HG03103 (cell line): ENCODE measurements around the gene ACTN3.
"Not testable (repeated sequence)": the region's sequence is repeated elsewhere in the genome, so short reads cannot be mapped to it uniquely, and the experiment has no call there.

Experiments
- ATAC-seq: cut with Tn5 transposase; IDR thresholded peaks from one replicate; pipeline ENCODE4 v1.9.1; 2021; ENCODE audit warnings: low read depth; ENCODE audit not compliant: unreplicated experiment

ACTN3 gene

GRCh38 chr11:66562907-66563583 is 16.3 kb downstream of the ACTN3 start:
- no peak for ATAC-seq

DNA sequence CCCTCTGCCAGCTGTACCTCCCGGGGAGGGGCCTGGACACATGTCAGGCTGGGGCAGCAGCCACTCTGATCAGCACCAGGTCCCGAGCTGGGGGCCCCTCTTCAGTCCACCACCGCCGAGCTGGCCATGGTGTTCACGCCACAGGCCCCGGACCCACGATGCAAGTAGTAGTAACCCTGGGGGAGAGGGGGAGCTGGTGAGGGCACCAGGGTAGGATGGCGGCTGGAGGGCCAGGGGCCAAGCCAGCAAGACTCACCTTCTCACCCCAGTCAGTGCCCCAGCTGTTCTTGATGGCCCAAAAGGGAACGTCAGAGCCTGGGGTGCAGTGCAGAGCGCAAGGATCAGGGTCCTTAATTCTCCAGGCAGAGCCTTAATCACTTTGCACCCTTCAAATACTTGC is 17.1 kb downstream of the ACTN3 start:
- ATAC-seq: no peak

DNA sequence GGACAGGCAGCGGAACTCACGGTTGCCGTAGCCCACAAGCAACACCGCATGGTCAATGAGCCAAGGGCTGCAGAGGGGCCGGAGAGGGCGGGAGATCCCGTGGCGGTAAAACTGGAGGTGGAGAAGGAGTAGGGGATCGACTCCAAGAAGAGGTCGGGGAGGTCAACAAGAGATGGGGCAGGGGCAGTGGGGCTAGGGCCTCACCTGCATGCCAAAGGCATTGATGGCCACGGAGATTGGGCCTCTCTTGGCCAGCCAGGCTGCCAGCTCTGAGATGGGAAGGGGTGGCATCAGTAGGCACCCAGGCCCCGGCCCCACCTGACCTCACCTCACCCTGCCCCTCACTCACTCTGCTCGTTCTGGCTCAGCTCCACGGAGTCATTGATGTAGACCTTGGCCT is 17.8 kb downstream of the ACTN3 start:
- ATAC-seq: no peak

- no peak for ATAC-seq
Measured at GRCh38 chr11:66564984-66565383, 18.3 kb downstream of the ACTN3 start.

- no peak for ATAC-seq
Measured at GRCh38 chr11:66566221-66566620, 19.5 kb downstream of the ACTN3 start.

DNA sequence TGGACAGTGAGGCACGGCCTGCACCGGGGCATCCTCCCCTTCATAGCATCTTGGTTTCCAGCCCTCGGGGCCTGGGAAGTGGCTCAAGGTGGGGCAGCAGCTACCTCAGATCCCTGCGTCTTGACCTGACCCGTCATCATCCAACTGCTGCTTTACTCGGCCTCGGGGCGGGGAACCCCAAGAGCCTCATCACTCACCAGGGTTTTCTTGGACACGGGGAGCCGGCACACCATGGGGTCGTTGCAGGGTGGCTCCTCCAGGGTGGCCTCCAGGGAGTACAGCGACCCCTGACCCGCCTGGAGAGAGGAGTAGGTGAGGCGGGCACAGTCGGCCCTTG is 21.1 kb downstream of the ACTN3 start:
- no peak for ATAC-seq

DNA sequence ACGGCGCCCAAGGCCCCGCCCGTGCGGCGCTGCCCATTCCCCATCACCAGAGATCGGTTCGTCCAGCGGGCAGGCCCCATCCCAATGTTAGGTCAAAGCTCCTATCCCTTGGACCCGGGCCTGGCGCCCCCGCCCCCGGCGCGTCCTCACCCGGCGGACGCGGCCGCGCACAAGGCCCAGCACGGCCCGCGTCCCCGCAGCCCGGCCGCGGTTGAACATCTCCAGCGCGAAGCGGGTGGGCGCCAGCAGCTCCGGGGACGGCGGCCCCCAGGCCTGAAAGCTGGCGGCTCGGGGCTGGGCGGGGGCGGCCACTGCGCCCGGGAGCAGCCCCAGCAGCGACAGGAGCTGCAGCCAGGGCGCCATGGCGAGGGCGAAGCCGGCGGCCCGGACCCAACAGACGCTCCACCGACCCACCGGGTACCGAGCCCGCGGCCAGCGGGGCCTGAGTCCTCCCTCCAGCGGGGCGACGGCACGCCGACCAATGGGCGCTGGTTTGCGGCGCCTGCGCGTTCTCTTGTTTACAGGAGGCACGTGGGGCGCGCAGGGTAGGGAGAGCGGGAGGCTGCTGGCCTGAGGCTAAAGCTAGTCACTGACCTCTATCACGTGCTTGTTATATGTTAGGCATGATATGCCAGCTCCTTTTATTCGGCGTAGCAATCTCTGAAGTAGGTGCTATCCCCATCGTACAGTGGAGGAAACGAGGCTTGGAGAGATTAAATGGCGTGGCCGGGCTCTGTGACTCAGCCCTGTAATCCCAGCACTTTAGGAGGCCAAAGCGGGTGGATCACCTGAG is 21.6 kb downstream of the ACTN3 start, which contains the start of gene CTSF:
CTSF (minus strand) TSS at position 483 of the 793 bp plus-strand sequence; CDS start at position 363, 120 bp downstream.
- no peak for ATAC-seq

DNA sequence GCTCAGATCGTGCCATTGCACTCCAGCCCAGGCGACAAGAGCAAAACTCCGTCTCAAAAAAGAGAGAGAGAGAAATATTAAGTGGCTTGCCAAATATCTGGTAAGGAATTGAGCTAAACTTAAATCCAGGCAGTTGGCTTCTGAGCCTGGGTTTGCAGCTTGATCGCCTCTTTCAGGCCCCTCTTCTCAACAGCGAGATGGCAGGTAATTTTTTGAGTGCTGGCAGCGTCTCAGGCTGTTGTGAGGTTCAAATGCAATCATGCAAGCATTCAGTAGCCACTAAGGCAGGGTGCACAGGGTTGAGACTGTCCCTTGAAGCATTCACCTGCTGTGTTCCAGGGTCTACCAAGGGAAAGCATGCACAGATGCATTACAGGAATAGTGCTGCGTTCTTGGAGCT is 22.4 kb downstream of the ACTN3 start:
- no peak for ATAC-seq

DNA sequence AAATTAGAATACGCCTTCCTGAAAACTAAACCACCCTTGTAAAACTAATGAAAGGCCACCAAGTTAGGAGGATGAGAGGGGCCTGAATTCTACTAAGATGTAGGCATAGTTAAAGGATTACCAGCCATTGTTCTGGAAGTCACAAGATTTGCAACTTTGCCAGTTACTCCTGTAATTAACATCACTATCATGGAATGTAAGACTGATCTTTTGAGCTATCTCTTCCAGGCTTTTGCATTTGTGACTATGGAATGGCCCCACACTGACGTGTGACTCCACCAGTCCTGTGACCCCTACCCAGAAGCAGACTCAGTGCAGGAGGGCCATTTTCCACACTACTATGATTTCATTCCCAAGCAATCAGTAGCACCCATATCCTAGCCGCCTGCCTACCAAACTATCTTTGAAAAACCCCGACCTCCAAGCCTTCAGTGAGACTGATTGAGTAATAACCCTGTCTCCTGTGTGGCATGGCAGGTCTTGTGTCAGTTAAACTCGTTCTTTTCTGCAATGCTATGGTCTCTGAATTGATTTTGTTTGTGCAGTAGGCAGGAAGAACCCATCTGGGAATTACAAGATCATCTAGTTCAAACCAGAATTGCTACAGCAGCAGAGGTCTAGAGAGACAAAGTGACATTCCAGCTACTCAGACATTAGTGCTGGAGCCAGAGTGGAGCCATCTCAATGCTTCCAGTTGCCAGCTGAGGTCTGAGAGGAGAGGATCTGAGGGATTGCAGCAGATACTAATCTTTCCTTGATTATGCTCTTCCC is 23.6 kb downstream of the ACTN3 start:
- no peak for ATAC-seq

GRCh38 chr11:66570850-66571180 is 24.1 kb downstream of the ACTN3 start:
- no peak for ATAC-seq

- no peak for ATAC-seq
Measured at GRCh38 chr11:66579017-66579606, 32.4 kb downstream of the ACTN3 start.

DNA sequence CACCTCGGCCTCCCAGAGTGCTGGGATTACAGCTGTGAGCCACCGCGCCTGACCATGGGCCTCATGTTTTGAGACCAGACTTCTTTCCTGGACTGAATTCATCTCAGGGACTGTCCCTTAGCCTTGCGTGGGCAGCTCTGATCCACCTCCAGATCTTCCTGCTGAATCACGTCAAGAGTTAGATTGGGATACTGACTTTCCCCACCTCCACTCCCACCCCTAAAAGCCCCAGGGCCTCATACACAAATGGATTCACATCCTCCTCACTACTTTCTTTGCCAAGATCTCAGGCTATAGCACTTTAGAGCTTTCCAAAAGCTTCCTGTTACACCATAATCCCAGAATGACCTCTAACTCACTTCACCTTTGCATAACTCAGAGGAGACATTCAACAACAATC is 34.1 kb downstream of the ACTN3 start:
- no peak for ATAC-seq

- no peak for ATAC-seq
Measured at GRCh38 chr11:66581261-66581660, 34.6 kb downstream of the ACTN3 start.

DNA sequence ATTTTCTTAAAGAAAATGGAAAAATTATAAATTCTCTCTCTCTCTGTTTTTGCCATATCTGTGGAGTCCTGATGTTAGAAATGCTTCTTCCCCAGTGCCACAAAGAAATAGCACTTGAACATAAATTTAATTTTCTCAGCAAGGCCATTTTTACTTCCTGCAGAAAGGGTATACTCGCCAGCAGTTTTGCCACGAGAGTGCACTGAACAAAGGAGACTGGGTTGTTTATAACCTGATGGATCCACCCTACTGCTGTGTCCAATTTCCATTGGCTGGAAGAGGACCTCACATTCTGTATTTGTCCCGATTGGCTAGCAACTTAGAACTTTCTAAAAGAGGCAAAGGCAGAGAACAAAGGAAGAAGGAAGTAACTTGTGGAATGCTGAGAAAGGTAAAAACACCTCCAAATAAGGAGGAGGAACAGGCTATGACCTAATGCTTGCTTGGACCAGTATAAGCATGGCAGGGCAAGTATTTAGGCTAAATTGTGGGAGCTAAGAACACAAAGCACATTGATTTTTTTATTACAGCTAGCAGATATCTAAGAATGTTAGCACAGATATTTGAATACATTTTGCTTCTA is 36.0 kb downstream of the ACTN3 start:
- not testable (repeated sequence) for ATAC-seq

DNA sequence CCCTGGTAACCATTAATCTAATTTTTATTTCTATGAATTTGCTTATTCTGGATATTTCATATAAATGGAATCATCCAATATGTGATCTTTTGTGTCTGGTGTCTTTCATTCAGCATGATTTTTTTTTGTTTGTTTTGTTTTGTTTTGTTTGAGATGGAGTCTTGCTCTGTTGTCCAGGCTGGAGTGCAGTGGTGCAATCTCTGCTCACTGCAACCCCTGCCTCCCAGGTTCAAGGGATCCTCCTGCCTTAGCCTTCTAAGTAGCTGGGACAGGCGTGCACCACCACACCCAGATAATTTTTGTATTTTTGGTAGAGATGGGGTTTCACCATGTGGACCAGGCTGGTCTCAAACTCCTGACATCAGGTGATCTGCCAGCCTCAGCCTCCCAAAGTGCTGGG is 38.7 kb downstream of the ACTN3 start:
- ATAC-seq: not testable (repeated sequence)

DNA sequence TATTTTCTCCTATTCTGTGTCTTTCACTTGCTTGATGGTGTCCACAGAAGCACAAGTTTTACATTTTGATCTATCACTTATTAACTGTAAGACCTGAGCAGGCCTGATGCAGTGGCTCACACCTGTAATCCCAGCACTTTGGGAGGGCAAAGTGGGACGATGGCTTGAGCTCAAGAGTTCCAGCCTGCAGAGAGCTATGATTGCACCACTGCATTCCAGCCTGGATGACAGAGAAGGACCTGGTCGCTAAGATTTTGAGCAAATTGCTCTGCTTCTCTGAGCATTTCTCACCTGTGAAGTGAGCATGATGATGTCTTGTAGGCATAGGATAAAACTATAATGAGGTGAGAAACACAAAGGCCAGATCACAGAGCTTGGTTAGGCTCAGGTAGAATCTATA is 39.4 kb downstream of the ACTN3 start:
- no peak for ATAC-seq

DNA sequence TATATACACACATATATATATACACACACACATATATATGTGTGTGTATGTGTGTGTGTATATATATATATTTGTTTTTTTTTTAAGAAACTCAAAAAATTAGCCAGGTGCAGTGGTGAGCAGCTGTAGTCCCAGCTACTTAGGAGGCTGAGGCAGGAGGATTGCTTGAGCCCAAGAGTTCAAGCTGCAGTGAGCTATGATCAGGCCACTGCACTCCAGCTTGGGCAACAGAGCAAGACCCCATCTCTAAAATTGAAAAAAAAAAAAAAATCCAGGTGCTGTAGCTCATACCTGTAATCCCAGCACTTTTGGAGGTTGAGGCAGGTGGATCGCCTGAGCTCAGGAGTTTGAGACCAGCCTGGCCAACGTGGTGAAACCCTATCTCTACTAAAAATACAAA is 42.6 kb downstream of the ACTN3 start:
- not testable (repeated sequence) for ATAC-seq

- ATAC-seq: no peak
Measured at GRCh38 chr11:66589996-66590675, 43.4 kb downstream of the ACTN3 start.

GRCh38 chr11:66591175-66591574 is 44.5 kb downstream of the ACTN3 start:
- ATAC-seq: no peak
